HG02798 (cell line): Measurements from ENCODE around the gene NXPH2.
"Not testable (repeated sequence)": the region's sequence is repeated elsewhere in the genome, so short reads cannot be mapped to it uniquely, and the experiment has no call there.

Experiments
- ATAC-seq: cut with Tn5 transposase; IDR thresholded peaks from one replicate; pipeline ENCODE4 v1.9.1; 2021; ENCODE audit warnings: mild to moderate bottlenecking; ENCODE audit not compliant: unreplicated experiment, poor library complexity

NXPH2 gene

GRCh38 chr2:138648606-138649005 lies 131.6 kb downstream of the NXPH2 start:
- ATAC-seq = no peak

DNA sequence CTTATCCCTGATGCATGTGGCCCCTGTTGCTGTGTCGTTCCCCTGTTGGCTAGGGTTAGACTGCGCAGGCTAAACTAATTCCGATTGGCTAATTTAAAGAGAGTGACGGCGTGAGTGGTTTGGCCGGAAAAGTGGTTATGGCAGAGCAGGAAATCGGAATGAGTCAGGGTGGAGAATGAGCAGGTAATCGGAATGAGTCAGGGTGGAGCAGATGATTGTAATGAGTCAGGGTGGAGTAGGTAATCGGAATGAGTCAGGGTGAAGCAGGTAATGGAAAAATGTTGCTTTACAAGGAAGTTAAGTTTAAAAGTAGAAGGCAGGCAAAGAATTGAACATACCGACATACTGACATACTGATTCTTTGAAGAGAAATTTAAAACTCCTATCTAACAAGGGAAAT lies 135.4 kb downstream of the NXPH2 start:
- ATAC-seq = not testable (repeated sequence)

DNA sequence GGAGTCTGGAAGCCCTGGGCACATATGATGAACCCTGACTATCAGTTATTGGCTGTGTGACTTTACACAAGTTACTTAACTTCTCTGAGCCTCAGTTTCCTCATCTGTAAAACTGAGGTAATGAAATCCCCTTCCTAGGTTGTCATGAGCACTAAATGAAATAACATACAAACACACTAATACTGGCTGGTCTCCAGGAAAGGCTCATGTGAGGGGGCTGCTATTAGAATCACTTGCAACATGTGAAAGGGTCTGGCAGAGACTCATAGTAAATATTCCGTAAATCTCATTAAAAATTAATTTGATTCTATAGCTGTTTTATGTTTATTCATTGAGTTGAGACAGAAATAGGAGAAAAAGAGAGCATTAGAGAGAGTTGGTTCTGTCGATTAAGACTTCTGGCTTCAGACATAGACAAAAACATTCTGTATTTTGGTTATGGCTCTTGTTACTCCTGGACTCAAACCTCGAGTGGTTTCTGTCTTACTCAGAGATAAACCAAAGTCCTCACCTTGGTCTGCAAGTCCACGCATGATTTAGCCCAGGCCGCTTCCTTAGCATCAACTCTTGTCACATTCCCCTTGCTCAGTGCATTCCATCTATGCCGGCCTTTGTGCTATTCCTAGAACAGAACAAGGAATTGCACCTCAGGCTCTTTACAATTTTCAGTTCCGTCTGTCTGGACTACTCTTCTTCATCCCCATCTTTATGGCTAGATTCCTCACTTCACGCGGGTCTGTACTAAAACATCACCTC lies 139.1 kb downstream of the NXPH2 start:
- ATAC-seq = no peak

- ATAC-seq = no peak
Measured at GRCh38 chr2:138637686-138638085, 142.5 kb downstream of the NXPH2 start.

GRCh38 chr2:138637061-138637460 lies 143.1 kb downstream of the NXPH2 start:
- ATAC-seq = no peak

DNA sequence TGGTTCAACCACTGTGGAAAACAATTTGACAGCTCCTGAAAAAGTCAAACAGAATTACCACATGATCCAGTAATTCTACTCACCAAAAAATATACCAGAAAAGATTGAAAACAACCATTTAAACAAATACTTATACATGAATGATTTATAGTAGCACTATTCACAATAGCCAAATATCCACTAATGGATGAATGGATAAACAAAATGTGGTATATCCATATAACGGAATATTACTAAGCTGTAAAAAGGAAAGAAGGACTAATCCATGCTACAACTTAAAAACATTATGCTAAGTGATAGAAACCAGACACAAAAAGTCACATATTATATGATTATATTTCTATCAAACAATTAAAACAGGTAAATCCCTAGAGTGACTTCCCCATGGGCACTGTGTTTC lies 147.1 kb downstream of the NXPH2 start:
- ATAC-seq = no peak

DNA sequence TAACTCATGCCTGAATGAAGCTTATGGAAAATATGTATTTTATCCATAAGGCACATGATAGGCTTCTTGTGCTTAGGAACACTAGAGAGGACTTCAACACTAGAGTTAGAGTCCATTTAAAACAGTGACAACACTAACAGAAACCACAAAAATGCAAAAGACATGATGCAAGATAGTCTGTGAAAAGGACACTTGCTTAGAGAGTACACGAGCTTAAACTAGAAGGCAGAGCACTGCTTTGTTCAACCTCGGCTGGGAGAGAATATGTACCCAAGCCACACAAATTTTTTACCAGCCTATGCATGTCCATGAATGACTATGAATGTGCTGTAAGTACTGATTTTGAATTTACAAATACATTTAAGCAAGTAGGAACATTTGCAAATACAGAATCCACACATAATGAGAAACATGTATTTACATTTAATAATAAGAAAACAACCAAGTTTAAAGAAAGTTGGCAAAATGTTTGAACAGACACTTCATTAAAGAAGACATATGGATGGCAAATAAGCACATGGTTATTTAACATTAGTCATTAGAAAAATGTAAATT lies 148.0 kb downstream of the NXPH2 start:
- no peak for ATAC-seq

DNA sequence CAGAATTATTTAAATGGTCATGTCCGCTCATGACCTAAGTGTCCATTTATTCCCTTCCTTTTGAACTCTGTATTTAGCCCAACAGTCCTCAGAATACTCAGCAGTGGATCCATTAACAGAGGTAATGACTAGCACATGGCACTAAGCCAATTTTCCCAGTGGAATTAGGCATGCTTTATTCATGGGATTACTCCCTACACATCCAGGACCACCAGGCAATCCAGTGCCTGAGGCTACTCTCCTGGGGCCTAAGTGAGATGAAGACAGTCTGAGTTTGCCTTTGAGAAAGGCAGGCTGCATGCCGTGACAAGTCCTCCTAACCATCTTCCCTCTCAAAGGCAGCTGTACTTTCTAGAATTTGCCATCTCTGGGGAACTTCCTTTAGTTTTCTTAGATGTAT lies 150.0 kb downstream of the NXPH2 start:
- ATAC-seq = no peak

DNA sequence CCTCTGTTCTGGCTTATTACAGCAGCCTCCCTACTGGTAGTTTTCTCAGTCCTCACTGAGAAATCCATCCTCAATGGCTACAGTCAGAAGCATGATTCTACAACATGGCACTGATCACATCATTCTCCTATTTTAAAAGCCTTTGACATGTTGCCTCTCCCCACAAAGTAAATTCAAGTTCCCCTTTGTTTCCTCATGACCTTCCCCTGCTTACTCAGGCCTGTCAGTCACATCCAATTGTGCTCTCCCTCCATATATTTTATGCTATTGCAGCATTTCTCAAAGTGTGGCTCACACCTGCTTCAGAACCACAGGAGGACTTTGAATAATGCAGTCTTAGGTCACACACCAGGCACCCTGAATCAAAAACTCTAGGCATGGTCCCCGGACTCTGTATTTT lies 154.0 kb downstream of the NXPH2 start:
- no peak for ATAC-seq

- ATAC-seq = peak; percentile 36
Measured at GRCh38 chr2:138622613-138623012, 157.6 kb downstream of the NXPH2 start.

- no peak for ATAC-seq
Measured at GRCh38 chr2:138621139-138621538, 159.1 kb downstream of the NXPH2 start.

DNA sequence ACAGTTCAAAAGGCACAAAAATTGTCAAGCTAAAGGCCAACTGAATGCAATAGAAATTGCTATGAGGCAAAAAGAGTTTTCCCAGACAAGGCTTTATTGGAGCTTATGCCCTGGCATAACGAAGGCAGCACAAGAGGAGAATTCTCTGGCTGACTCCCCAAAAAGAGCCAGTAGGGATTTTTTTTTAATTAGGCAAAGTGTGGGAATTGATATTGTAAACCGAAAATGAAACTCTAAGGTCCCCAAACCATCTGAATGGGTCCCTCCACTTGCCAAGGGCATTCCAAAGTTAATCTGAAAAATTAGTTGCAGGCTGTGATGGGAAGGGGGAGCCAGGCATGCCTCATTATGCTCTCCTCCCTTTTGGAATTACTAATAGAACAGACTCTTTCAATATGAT lies 159.8 kb downstream of the NXPH2 start:
- no peak for ATAC-seq
